ENCODE data around the gene RNF121.

Gene RNF121

DNA sequence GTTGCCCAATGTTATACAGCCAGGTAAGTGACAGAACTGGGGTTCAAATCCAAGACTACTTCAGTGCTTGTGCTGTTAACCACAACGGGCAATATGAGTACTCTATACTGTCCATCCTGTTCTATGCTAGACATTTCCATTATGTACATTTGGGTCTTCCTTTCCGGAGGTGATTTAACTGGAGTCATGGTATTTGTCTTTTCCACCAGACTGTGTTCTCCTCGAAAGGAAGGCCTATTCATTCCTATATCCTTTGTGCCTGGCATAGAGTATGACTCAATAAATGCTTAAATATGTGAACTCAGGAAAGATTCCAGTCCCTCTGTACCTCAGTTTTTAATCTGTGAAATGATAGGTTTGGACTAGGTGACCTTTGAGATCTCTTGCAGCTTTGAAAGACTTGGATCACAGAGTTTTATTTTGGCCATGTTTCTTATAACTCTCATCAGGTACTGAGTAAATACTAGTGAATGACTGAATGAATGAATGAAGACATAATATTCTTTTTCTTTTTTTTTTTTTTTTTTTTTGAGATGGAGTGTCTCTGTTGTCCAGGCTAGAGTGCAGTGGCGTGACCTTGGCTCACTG lies 6.6 kb downstream of the RNF121 start:
- DNase-seq: no peak

DNA sequence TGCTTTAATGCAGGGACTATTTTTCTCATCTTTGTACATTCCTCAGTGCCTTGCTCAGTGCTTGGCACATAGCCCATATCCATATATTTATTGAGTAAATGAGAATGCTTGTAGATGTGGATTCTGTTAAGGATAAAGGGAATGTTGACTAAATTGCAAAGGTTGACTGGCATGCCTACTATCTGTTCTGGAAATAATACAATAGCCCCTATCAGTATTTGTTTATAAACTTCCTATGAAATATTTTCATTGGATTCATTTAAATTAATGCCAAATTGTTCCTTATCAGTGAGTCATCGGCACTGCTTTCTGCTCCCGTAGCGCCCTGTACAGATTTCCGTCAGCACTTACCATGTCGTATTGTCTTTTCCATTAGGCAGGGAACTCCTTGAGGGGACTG lies 8.0 kb downstream of the RNF121 start:
- no peak for DNase-seq

DNA sequence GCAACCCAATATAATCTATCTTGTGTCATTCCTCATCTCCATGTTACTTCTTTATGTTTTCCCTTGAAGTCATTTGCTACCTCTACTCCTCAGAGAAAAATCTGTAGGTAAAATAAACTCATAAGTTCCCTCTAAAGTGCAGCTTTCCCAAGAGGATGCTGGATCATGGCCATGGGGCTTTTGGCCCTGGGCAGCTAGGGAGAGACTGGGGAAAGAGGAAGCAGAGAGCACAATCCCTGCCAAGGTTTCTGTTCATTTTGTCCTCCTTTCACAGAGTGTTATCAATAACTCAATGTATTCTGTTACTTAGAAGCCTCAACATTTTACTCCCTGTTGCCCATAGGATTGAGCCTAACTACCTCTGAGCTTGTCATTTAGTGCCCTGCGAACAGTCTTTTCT lies 9.0 kb downstream of the RNF121 start:
- DNase-seq: no peak

DNA sequence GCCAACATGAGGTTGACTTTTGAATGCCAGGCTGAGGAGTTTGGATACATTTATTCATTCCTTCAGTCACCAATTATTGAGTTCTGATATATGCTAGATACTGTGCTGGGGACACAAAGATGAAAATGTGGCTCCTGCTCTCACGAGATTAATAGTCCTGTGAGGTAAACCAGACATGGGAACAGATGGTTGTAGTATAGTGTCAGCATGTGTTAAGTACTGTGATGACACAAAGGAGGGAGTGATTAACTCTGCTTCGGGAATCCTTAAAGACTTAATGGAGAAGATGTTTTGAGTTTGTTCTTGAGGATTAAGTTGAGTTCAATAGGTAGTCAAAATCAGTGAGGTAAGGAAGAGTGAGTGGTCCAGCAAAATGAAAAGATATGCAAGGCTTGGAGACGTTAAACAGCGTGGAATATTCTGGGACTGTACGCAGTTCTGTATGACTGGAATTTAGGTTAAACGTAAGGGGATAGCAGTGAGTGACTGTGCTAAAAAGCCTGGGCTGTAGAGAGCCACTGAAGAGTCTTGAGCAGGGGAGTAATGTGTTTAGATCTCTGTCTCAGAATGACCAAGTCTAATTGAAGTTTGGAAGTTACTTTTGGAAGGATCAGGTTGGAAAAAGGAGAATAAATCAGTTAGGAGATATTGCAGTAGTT lies 11.8 kb downstream of the RNF121 start:
- DNase-seq: no peak

DNA sequence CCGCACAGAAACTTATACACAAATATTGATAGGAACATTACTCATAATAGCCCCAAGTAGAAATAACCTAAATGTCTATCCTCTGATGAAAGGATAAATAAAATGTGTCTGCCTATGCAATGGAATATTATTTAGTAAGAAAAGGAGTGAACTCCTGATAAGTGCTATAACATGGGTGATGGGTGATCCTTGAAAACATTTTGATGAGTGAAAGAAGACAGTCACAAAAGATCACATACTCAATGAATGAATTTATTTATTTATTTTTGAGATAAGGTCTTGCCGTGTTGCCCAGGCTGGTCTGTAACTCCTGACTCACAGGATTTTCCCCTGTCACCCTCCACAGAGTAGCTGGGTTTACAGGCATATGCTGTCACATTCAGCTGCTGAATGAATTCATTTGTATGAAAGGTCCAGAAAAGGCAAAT lies 17.3 kb downstream of the RNF121 start:
- no peak for DNase-seq

DNA sequence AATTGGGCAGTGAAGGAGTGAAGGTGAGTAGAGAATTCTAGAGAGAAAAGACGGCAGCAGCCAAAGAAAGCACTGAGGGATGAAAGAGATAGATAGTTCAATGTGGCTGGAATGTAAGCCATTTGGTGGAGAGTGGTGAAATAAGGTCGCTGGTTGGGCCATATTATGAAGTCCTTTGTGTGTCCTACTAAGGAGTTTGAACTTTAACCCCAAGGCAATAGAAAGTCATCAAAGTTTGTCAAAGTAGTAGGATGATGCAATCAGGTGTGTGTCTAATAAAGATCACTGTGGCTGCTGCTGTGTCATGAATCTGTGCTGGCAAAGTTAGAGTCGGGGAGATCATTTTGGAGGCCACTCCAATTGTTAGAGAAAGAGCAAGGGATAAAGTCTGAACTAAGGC lies 18.7 kb downstream of the RNF121 start:
- no peak for DNase-seq

DNA sequence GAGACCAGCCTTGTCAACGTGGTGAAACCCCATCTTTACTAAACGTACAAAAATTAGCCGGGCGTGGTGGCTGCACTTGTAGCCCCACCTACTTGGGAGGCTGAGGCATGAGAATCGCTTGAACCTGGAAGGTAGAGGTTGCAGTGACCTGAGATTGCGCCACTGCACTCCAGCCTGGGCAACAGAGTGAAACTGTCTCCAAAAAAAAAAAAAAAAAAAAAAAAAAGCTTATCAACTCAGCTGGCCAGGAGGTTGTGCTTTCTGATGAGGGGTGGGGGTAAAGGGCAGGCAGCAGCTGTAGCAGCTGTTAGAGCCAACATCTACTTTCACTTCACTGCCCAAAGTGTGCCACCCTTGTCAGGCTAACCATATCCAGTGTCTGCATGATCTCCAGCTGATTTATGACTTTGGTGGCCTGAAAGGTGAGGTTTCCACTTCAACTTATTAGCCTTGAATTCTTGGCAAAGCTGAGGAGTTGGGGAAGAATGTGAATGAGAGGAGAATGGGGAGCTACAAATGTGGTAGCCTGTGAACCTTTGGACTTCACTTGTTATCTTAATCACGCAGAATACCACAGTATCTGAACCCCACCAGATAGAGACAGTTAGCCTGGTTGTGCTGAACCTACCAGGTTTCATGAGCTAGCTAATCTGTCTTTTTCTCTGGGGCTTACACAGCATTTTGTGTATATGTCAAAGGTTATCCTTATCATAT lies 19.6 kb downstream of the RNF121 start:
- DNase-seq: no peak

DNA sequence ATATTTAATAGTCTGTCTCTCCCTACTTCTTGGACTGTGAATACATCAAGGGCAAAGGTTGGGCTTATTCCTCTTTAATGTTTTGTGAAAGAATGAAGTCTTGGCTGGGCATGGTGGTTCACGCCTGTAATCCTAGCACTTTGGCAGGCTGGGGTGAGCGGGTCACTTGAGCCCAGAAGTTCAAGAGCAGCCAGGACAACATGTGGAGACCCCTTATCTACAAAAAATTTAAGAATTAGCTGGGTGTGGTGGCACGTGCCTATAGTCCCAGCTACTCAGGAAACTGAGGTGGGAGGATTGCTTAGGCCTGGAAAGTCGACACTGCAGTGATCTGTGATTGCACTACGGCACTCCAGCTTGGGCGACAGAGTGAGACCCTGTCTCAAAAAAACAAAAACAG lies 20.2 kb downstream of the RNF121 start:
- DNase-seq: no peak

DNA sequence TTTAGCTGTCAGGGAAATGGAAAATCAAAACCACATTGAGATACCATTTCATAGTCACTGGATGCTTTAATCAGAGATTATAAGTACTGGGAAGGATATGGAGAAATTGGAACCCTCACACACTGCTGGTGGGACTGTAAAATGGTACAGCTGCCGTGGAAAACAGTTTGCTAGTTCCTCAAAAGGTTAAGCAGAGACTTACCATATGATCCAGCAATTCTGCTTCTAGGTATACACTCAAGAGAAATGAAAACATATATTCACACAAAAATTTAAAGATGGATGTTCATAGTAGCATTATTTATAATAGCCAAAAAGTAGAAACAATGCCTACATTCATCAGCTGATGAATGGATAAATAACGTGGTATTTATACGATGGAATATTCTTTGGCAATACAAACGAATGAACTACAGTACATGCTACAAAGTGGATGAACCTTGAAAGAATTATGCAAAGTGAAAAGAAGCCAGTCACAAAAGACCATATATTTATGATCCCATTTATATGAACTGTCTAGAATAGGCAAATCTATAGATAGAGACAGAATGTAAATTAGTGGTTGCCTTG lies 23.0 kb downstream of the RNF121 start:
- no peak for DNase-seq

DNA sequence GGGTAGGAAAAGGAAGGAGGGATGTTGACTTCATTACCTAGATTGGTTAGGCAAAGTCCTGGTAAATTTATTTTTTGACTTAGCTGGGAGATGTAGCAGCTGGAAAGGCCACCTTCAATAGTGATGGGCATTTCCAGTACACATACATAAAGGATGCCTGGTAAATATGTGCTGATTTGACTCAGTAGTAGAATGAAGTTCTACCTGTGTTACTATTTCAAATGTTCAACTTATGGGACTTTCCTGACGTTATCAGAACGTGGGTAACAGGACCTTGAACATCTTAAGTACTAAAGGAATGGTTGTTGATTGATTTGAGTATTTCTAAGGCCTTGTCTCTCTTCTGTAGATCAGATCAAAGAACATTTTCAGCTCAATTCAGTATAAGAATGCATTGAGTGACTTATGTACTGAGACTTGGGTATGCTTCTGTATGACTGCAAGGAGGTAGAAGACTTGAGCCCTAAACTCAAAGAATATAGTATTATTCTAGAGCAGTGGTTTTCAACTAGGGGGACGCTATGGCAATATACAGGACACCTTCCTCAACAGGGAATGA lies 27.1 kb downstream of the RNF121 start:
- no peak for DNase-seq

DNA sequence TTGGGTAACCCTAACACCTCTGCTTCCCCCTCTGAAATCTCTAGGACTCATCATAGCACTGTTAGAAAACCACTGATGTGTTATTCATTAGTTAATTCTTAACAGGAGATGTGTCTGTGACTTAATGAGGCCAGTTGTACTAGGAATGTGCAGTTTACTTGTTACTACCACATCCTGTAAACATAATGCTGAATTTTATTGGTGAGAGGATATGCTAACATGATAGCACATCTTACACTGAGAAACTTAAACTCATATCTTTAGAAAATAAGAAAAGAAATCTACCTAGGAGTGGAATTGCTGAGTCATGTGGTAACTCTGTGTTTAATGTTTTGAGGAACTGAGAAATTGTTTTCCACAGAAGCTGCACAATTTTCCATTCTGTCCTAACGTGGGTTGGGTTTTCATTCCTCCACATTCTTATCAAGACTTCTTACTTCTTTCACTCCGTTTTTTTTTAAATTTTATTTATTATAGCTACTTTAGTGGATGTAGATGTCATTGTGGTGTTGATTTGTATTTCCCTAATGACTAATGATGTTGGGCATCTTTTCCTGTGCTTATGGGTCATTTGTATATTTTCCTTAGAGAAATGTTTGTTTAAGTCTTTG lies 33.7 kb downstream of the RNF121 start:
- DNase-seq: no peak

DNA sequence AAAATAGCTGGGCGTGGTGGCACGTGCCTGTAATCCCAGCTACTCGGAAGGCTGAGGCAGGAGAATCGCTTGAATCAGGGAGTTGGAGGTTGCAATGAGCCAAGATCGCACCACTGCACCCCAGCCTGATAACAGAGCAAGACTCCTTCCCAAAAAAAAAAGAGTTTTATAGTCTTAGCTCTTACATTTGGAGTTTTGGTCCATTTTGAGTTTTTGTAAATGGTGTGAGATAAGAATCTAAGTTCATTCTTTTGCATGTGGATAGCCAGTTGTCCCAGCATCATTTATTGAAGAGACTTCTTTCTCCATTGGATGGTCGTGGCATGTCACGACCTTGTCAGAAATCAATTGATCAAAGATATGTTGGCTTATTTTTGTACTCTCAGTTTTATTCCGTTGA lies 34.6 kb downstream of the RNF121 start:
- no peak for DNase-seq

DNA sequence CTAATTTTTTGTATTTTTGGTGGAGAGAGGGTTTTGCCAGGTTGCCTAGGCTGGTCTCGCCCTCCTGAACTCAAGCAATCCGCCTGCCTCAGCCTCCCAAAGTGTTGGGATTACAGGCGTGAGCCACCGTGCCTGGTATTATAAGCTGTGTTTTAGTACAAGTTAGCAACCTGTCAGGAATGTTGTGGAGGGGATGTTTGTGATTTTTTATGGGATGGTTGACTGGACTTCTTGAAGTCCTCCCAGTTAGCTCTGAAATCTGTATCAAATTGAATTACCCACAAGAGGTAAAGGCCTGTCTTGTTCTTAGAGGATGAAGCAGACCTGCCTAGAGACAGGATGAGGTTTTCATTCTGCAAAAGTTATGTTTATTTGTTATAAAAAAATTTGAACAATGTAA lies 35.8 kb downstream of the RNF121 start:
- DNase-seq: no peak

DNA sequence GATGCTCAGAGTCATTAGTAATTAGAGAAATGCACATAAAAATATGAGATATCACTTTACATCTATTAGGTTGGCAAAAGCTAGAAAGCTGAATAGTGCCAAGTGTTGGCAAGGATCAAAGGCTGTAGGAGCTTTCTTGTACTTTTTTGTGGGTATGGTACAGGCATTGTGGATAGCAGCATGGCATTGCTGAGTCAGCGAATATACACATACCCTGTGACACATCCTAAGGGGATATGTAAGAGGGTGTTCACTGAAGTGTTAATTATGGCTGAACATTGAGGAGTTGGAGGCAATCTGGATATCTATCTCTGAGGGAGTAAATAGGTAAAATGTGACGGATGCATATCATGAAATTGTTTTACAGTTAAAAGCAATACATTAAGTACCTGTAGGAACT lies 42.8 kb downstream of the RNF121 start:
- no peak for DNase-seq

DNA sequence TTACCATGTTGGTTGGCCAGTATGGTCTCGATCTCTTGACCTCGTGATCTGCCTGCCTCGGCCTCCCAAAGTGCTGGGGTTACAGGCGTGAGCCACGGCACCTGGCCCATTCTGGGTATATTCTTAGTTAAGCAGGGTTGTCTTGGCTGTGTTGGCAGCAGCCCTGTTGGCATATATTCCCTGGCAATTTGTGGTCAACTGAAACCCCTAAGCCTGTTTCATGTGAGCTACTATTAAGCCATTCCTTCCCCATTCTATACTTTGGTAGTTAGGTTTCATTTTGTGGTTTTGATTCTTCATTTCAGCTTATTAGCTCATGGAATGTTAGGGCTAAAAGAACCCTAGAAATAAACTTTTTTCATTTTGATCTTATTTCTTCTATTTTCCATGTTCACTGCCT lies 47.7 kb downstream of the RNF121 start:
- DNase-seq: no peak

DNA sequence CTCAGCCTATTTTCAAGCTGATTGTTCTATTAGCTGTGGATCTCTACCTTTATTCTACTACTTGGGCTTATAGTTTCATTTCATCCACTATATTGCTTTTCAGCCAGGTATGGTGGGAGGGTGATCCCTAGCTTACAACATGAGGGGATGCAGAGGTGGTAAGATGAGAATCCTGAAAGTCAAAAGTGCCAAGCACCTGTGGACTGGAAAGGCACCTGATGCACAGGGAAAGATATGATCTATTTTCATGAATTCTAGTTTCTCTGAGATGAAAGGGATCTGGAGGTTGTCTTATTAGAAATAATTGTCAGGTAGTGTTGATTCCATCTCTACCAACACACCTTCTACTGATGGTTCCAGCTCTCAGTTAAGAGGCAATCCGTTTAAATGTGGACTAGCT lies 48.2 kb downstream of the RNF121 start:
- no peak for DNase-seq

DNA sequence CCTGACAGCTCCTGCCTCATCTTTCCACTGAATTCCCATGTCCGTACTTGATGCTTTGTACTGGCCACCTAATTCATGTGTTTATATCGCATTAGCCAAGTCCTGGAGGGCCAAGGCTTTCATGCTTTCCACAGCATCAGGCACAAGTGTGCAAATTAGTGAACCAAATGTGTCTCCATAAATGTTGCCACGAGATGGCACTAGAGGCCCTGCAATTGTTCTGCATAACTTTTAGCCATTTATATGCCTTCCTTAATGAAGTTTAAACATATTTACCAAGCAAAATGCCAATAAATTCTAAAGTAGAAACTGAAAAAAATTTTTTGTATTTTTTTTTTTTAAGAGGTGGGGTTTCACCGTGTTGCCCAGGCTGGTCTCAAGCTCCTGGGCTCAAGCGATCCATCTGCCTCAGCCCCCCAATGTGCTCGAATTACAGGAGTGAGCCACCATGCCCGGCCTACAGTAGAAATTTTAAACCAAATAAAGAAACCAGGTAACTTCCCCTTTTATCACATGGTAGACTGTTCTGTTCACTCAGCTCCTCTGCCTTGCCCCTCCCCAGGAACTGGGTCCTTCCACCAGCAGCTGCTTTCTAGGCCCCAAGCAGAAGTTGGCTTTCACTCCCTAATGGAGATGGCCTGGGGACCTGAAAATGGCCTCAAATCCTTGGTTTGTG lies 49.0 kb downstream of the RNF121 start:
- DNase-seq: no peak

DNA sequence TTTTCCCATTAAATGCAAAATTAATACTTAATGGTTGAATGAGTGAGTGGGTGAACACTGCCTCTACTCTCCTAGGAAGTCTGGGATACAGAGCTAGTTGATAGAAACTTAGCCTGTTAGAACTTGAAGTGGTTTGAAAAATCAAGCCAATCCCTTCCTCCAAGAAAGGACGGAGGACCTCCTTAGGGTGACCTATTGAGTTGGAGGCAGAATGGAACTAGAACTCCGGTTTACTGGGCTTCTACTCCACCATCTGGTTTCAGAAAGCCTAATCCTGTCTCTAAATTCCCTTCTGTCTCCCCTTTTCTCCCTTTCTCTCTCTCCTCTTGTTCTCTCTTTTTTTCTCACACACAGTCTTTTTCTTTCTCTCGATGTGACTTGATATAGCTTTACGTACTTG lies 50.2 kb downstream of the RNF121 start:
- no peak for DNase-seq

DNA sequence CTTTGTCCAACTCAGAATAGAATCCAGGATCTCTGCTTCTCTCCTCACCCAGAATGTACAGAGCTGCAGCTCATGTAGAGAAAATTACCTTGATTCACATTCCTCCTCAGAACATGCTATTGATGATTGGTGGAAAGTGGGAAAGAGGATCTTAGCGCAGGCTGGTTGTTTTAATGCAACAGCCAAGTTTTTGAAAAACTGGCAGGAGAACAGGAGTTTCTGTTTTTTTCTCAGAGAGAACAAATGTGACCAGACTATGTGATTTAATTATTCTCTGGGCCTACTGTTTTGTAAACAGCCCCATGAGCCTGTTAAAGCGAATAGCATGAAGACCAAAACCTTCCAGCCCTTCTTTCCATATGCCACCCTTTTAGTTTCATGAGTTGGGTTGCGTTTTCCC lies 50.8 kb downstream of the RNF121 start:
- DNase-seq: no peak

DNA sequence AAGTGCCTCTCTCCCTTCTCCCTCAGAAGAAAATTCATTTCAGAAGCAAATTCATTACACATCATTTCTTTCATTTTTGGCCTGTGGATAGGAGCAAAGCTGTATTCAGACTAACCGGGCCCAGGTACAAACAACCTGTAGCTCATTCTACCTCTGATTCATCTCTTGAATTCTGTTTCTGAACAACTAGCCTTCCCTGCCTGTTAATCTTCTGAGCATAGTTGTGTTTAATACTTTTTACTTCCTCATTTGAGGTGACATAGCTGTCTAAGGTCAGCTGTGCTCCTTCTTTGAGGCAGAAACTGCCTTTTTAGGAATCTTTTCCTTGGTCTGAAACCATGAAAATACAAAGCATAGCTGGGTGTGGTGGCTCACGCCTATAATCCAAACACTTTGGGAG lies 57.3 kb downstream of the RNF121 start:
- no peak for DNase-seq

DNA sequence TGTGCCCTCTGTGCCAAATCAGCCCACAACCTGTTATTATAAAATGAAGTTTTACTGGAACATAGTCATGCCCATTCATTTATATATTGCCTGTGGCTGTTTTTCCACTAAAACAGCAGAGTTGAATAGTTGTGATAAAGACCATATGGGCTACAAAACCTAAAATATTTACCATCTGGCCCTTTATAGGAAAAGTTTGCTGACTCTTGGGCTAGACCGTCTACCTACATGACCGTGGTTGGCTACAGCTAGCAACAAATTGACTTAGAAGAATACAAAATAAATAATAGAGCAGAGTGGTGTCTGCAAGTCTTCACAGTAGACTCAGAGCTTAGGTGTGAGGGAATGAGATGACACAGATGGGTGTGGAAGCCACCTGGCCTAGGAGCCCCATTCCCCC lies 58.7 kb downstream of the RNF121 start:
- no peak for DNase-seq

DNA sequence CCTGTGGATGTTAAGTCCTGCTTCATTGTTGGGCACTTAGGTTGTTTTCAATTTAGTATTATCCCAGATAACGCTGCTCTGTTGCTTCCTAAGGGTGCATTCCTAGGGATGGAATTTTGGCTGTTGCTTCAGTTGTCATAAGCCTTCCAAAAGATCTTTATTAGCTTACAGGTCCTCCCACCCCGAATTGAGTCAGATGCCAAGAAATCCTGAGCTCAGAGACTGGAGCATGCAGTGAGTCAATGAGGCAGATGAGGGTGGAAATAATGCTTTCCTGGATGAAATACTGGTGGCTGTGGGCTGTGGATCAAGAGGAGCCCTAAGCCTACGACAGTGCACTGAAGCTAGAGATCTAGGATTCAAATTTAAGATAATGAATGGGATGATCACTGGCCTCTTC lies 59.2 kb downstream of the RNF121 start:
- no peak for DNase-seq

DNA sequence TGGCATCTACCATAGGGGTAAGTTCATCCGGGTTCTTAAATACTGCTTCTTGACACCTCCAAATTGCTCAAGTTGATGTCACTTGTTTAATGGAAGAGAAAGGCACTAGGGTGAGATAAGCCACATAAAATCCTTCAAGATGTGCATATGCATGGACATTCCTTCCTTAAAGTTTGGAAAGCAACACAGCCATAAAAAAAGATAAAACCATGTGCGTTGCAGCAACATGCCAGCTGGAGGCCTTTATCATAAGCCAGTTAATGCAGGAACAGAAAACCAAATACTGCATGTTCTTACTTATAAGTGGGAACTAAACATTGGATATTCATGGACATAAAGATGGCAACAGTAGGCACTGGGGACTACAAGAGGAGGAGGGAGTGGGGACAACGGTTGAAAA lies 61.9 kb downstream of the RNF121 start:
- DNase-seq: no peak
